ENCODE measurements around the gene ADAMTS17. TPM values are rescaled to one million over a fixed set of nuclear protein-coding genes. Genes with fewer than 3 reads are reported as not detected.

The ADAMTS17 gene
- total and polyA plus RNA-seq, 4 donors = 0.28 to 46.9 (median 9.1) TPM

GRCh38 chr15:100172356-100173024, 169.3 kb downstream of the ADAMTS17 start:
- 93% methylated on average over 7 of the region's 7 CpGs for WGBS

DNA sequence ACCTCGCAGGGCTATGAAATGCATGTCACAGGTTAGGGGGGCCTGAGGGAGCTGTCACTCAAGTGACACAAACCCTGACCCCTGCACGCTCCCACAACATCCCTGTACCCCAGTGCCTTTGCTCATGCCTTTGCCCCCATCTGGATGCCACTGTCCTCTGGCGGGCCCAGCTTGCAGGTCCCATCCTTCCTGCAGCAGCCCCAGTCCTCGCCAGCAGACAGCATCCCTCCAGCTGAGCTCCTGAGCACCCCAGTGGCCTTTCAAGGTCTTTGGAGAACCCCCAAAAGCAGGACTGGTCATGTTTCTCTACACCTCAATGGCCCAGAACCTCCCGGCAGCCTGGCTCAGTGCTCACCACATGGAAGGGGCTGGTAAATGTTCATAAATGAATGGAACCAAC, 170.4 kb downstream of the ADAMTS17 start:
- DNase-seq (ENCODE audit: low spot score) = no peak
- Histone ChIP-seq H3K9ac (ENCODE audit: low read depth in 1 of 2, low read length in 2 of 2) (no peak overlapping the region), H3K27me3 (ENCODE audit: control insufficient read depth in 4 of 4, insufficient read depth in 4 of 4, low read length in 3 of 4) (no peaks in the 10 kb centered on the region), H3K9me3 (ENCODE audit: control insufficient read depth in 4 of 4, low read length in 3 of 4) (peaks cover 7 to 20% (median 14%) of the 10 kb centered on the region in 4 donors), H3K36me3 (ENCODE audit: control insufficient read depth in 4 of 4, insufficient read depth in 3 of 4, low read depth in 1 of 4, low read length in 3 of 4) (peaks cover 0 to 4% (median 0%) of the 10 kb centered on the region in 4 donors), H3K27ac (ENCODE audit: low read depth in 1 of 2, low read length in 2 of 2) (no peak overlapping the region), H3K4me1 (ENCODE audit: control insufficient read depth in 4 of 4, insufficient read depth in 4 of 4, low read length in 3 of 4) (peaks cover 2 to 22% (median 19%) of the 10 kb centered on the region in 4 donors), H3K4me3 (ENCODE audit: low read depth in 1 of 3, low read length in 3 of 3) (no peak overlapping the region)
- 94% methylated on average over 5 of the region's 5 CpGs for WGBS
- no peak for TF ChIP-seq EGR1 (IDR thresholded peaks at IDR 0.05; ENCODE audit: low read depth in 2 of 2)
- TF ChIP-seq ZBTB33 (IDR thresholded peaks at IDR 0.05) = no peak
- no peak for TF ChIP-seq HNF4A (conservative IDR thresholded peaks at IDR 0.05)
- no peak for TF ChIP-seq GABPA (IDR thresholded peaks at IDR 0.05 in 1 of 2, conservative IDR thresholded peaks at IDR 0.05 in 1 of 2)
- TF ChIP-seq YY1 (IDR thresholded peaks at IDR 0.05) = no peak
- no peak for TF ChIP-seq ATF3 (IDR thresholded peaks at IDR 0.05)
- no peak for TF ChIP-seq RAD21 (IDR thresholded peaks at IDR 0.05)
- TF ChIP-seq FOXA1 (IDR thresholded peaks at IDR 0.05) = no peak
- TF ChIP-seq RXRA (IDR thresholded peaks at IDR 0.05) = no peak
- TF ChIP-seq FOXA2 (IDR thresholded peaks at IDR 0.05) = no peak
- no peak for TF ChIP-seq SP1 (IDR thresholded peaks at IDR 0.05)
- TF ChIP-seq, protein P1, sequence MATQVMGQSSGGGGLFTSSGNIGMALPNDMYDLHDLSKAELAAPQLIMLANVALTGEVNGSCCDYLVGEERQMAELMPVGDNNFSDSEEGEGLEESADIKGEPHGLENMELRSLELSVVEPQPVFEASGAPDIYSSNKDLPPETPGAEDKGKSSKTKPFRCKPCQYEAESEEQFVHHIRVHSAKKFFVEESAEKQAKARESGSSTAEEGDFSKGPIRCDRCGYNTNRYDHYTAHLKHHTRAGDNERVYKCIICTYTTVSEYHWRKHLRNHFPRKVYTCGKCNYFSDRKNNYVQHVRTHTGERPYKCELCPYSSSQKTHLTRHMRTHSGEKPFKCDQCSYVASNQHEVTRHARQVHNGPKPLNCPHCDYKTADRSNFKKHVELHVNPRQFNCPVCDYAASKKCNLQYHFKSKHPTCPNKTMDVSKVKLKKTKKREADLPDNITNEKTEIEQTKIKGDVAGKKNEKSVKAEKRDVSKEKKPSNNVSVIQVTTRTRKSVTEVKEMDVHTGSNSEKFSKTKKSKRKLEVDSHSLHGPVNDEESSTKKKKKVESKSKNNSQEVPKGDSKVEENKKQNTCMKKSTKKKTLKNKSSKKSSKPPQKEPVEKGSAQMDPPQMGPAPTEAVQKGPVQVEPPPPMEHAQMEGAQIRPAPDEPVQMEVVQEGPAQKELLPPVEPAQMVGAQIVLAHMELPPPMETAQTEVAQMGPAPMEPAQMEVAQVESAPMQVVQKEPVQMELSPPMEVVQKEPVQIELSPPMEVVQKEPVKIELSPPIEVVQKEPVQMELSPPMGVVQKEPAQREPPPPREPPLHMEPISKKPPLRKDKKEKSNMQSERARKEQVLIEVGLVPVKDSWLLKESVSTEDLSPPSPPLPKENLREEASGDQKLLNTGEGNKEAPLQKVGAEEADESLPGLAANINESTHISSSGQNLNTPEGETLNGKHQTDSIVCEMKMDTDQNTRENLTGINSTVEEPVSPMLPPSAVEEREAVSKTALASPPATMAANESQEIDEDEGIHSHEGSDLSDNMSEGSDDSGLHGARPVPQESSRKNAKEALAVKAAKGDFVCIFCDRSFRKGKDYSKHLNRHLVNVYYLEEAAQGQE (IDR thresholded peaks at IDR 0.05) = no peak
- TF ChIP-seq JUND (IDR thresholded peaks at IDR 0.05) = no peak
- TF ChIP-seq NR2F2 (IDR thresholded peaks at IDR 0.05) = no peak
- TF ChIP-seq, protein P2, sequence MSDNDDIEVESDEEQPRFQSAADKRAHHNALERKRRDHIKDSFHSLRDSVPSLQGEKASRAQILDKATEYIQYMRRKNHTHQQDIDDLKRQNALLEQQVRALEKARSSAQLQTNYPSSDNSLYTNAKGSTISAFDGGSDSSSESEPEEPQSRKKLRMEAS (IDR thresholded peaks at IDR 0.05) = no peak
- TF ChIP-seq TAF1 (conservative IDR thresholded peaks at IDR 0.05) = no peak

More at GRCh38 chr15:100172356-100173024, 169.3 kb downstream of the ADAMTS17 start:
- H3K9ac ChIP-seq (ENCODE audit: low read depth in 1 of 2, low read length in 2 of 2) = no peak overlapping the region
- no peak overlapping the region for H3K4me3 ChIP-seq (ENCODE audit: low read depth in 1 of 3, low read length in 3 of 3)
- H3K9me3 ChIP-seq (ENCODE audit: control insufficient read depth in 4 of 4, low read length in 3 of 4) = peaks cover 7 to 20% (median 14%) of the 10 kb centered on the region in 4 donors
- peaks cover 2 to 11% (median 9%) of the 10 kb centered on the region in 4 donors for H3K4me1 ChIP-seq (ENCODE audit: control insufficient read depth in 4 of 4, insufficient read depth in 4 of 4, low read length in 3 of 4)
- H3K36me3 ChIP-seq (ENCODE audit: control insufficient read depth in 4 of 4, insufficient read depth in 3 of 4, low read depth in 1 of 4, low read length in 3 of 4) = peaks cover 0 to 4% (median 0%) of the 10 kb centered on the region in 4 donors
- no peak overlapping the region for H3K27ac ChIP-seq (ENCODE audit: low read depth in 1 of 2, low read length in 2 of 2)
- no peak for DNase-seq (ENCODE audit: low spot score)
- TF ChIP-seq FOXA2 (IDR thresholded peaks at IDR 0.05) (no peak), NR2F2 (IDR thresholded peaks at IDR 0.05) (no peak), YY1 (IDR thresholded peaks at IDR 0.05) (no peak), HNF4G (IDR thresholded peaks at IDR 0.05) (no peak)
- no peaks in the 10 kb centered on the region for H3K27me3 ChIP-seq (ENCODE audit: control insufficient read depth in 4 of 4, insufficient read depth in 4 of 4, low read length in 3 of 4)
